HT1080 (cell line): ENCODE measurements around the gene NLK. TPM values are rescaled to one million over a fixed set of nuclear protein-coding genes. Genes with fewer than 3 reads are reported as not detected.
A peak's percentile ranks its signal among the peaks of the same experiment; 100 is the strongest.
"Not testable (repeated sequence)": the region's sequence is repeated elsewhere in the genome, so short reads cannot be mapped to it uniquely, and the experiment has no call there.

ENCODE experiments used
- DNase-seq: peaks from one replicate; pipeline ENCODE4 v3.0.0-alpha.2; 2015; ENCODE audit warnings: low read depth
- total RNA-seq: library from RNA; depleted of rRNA; stranded (reverse); fragments of >200 nt; shearing (Covaris generic); gene quantifications from 2 replicates; pipeline ENCODE4 v1.2.3, GENCODE V29; 2014

NLK gene
- total RNA-seq, 1 experiment from 2014 or later: 28.9 TPM

DNA sequence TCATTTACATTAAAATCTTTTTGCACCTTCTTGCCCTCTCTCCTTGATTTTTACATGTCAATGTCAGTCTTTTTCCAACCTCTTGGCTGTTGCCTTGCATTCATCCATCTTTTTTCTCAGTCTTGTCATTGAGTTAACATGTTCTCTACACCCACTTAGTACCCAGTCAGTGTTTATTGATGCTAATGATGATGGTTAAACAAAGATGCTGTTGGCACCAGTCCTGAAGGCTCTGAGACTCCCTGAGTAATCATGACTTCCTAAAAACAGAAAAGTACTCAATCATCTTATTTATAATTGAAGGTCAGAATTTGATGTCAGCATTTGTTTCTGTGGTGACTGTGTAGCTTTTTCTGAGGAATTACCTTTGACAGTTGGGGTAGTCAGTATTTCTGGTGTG, 104.5 kb downstream of the NLK start:
- no peak for DNase-seq

DNA sequence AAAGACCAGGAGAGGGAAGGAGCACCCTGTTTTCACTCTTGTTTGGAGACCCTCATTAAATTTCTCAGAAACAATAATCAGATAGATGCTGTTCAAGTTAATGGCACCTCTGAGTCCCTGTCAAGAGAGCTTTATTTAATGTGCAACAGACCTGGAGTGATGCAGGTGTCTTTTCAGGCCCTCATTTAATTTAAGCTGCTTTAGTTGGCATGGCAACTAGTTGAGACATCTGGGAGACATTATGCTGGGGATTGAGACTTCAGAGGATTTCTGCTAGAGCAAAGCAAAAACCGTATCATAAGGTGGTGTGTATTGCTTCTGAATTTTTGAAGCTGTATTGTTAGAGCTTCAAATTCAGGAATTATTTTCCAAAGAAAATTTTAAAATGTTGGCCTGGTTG, 108.5 kb downstream of the NLK start:
- no peak for DNase-seq

- DNase-seq: no peak
Measured at GRCh38 chr17:28154214-28154613, 111.7 kb downstream of the NLK start.

GRCh38 chr17:28155405-28155804, 112.9 kb downstream of the NLK start:
- not testable (repeated sequence) for DNase-seq

- DNase-seq: no peak
Measured at GRCh38 chr17:28159004-28159403, 116.5 kb downstream of the NLK start.

- DNase-seq: no peak
Measured at GRCh38 chr17:28159924-28160323, 117.4 kb downstream of the NLK start.

DNA sequence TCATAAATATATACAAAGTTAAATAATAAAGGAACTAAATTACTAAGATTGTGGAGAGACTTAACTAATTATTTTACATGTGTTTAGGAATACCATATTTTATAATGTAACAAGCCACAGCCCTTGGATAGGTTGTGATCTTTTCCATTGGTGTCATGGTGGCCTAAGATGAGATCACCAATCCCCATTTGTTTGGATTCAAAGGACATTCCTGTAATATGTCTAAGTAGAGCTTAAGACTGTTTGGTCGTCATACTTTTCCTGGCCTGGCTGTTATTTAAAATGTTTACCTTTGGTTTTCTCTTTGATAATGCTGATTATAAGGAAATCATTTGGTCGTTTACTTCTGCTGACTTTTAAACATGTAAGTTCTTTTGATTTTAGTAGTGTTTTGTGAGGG, 118.1 kb downstream of the NLK start:
- no peak for DNase-seq

- DNase-seq: no peak
Measured at GRCh38 chr17:28161311-28161710, 118.8 kb downstream of the NLK start.

DNA sequence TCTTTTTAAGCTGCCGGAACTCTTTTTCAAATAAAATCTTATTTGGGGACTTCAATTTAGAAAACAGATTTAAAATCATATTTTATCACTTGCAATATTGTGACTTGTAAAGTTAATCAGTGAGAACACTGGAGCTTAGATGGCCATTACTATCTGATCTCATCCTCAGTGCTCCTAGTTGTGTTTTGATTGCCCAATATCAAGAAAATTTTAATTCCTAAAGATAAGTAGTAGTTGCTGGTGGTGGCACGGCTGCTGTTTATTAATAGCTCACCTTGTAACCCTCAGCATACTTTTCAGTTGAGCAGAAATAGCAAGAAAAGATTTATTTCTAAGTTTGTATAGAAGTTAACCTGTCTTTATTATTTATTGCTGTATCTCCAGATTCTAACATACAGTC, 124.0 kb downstream of the NLK start:
- no peak for DNase-seq

DNA sequence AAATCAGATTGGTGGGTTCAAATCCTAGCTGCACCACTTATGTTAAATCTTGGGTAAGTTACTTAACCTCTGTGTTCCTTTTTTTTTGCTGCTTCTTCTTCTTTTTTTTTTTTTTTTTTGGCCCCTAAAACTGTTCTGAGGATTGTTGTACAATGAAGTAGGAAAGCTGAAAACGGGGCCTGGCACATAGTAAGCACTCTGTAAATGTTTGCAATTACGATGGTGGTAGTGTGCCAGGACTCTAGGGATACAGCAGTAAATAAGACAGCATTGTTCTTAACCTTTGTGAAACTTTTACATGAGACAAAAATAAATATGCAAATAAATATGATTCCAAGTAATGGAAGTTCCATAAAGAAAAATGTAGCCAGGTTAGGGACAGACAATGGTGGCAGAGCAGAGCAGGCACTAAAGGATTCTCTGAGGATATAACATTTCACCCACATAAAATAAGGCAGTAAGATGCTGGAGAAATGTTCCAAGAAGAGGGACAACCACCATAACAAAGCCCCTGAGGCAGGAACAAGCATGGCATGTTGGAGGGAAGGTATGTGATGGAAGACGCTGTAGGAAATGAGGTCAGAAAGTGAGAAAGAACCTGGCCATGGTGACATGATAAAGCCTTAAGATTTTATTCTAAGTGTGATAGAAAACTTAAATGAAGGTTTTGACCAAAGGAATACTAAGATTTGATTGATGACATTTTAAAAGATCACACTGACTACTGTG, 127.3 kb downstream of the NLK start:
- no peak for DNase-seq

DNA sequence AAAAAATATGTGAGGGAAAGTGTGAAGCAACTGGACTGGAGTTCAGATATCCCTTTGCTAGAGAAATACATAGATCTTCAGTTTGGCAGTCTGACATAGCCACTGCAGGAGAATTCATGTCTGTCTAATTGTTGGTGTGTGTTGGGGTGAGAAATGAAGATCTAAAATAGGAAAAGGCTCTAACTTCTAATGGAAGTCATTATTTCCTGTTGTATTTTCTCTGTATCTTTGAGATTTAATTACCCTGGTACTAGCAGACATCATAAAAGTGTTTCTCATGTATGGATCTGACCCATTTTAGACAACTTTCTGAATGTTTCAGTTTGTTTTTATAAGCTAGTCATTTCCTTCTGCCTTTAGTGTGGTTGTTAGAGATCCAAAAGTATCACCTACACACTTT, 128.3 kb downstream of the NLK start:
- DNase-seq: no peak

DNA sequence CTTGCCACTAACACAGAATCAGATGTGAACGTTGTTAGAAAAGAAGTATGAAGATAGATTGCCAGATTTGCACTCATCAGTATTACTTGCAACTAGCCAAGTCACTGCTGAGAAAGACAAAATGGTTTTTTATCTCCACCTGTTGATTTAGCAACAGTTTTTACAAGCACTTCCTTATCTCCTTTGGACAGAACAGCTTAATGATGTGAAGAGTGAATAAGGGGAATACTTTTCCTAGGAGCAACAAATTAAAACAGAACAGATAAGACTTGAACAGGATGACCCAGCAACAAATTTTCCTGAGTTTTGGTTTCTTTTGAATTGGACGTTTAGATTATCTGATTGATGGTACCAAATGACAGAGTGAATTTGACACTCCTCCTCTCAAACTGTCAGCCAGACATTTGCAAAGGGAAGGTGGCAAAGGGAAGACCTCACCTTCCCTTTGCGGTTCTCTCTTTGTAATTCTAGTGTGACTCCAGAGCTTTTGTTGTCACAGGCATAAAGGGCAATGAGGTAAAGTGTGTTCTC, 130.6 kb downstream of the NLK start:
- no peak for DNase-seq

GRCh38 chr17:28173801-28174200, 131.3 kb downstream of the NLK start:
- DNase-seq: no peak

GRCh38 chr17:28174352-28175046, 132.0 kb downstream of the NLK start:
- DNase-seq: peak; percentile 57

- no peak for DNase-seq
Measured at GRCh38 chr17:28177351-28177750, 134.9 kb downstream of the NLK start.

GRCh38 chr17:28178800-28179199, 136.3 kb downstream of the NLK start:
- DNase-seq: no peak

DNA sequence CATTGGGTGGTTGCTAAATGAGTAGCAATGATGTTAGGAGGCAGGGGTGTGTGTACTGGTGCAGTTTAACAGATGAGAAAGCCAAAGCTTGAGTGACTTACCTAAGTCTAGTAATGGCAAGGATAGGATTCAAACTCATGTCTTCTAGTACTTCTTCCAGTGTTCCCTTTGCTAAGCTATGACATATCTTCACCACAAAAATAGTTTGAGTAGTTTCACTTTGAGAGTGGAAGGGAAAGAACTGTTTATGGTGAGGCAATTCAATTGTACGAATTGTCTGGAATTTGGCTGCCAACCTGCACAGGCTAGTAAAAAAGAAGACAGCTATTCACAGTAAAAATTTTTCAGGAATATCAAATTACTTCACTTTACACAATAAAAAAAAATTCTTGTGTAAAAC, 138.0 kb downstream of the NLK start:
- DNase-seq: no peak

GRCh38 chr17:28181568-28181967, 139.1 kb downstream of the NLK start:
- no peak for DNase-seq

GRCh38 chr17:28182559-28182958, 140.1 kb downstream of the NLK start:
- DNase-seq: no peak

DNA sequence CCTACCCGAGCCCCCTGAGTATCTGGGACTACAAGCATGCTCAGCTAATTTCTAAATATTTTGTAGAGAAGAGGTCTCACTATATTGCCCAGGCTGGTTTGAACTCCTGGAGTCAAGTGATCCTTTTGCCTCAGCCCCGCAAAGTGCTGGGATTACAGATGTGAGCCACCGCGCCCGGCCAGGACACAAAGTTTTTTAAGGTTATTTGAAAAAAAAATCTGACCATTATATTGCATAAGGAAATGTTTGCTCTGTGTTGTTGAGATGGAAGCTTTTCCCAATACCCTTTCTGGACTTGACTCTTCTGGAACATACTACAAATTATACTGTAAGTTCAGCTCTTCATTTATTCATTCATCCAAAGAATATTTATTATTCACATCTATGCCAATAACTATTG, 143.2 kb downstream of the NLK start:
- no peak for DNase-seq

DNA sequence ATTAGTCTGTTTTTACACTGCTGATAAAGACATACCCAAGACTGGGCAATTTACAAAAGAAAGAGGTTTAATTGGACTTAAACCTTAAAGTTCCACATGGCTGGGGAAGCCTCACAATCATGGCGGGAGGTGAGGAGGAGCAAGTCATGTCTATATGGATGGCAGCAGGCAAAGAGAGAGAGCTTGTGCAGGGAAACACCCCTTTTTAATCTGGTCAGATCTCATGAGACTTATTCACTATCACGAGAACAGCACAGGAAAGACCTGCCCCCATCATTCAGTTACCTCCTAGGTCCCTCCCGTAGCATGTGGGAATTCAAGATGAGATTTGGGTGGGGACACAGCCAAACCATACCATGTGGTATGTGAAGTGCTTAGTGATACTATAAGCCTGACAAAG, 144.0 kb downstream of the NLK start:
- not testable (repeated sequence) for DNase-seq

GRCh38 chr17:28187931-28188330, 145.5 kb downstream of the NLK start:
- DNase-seq: no peak

- DNase-seq: no peak
Measured at GRCh38 chr17:28188841-28189263, 146.4 kb downstream of the NLK start.
